HT1080 (cell line): ENCODE data around the gene RANBP17. TPM values are rescaled to one million over a fixed set of nuclear protein-coding genes. Genes with fewer than 3 reads are reported as not detected.
A peak's percentile ranks its signal among the peaks of the same experiment; 100 is the strongest.

Experiments used
- DNase-seq: peaks from one replicate; pipeline ENCODE4 v3.0.0-alpha.2; 2015; ENCODE audit warnings: low read depth
- total RNA-seq: library from RNA; depleted of rRNA; stranded (reverse); fragments of >200 nt; shearing (Covaris generic); gene quantifications from 2 replicates; pipeline ENCODE4 v1.2.3, GENCODE V29; 2014

RANBP17 gene
- total RNA-seq, 1 experiment from 2014 or later: 8.4 TPM

- no peak for DNase-seq
Observed at GRCh38 chr5:171080186-171080938, 218.5 kb downstream of the RANBP17 start.

GRCh38 chr5:171081319-171081718 lies 219.5 kb downstream of the RANBP17 start:
- DNase-seq: no peak

- DNase-seq: peak; percentile 69
Observed at GRCh38 chr5:171092194-171092593, 230.4 kb downstream of the RANBP17 start.

- no peak for DNase-seq
Observed at GRCh38 chr5:171093598-171093997, 231.8 kb downstream of the RANBP17 start.

GRCh38 chr5:171094356-171094755 lies 232.5 kb downstream of the RANBP17 start:
- no peak for DNase-seq

GRCh38 chr5:171102877-171103610 lies 241.2 kb downstream of the RANBP17 start:
- no peak for DNase-seq

- DNase-seq: no peak
Observed at GRCh38 chr5:171107669-171108068, 245.9 kb downstream of the RANBP17 start.

- no peak for DNase-seq
Observed at GRCh38 chr5:171115519-171115918, 253.7 kb downstream of the RANBP17 start.

- DNase-seq: no peak
Observed at GRCh38 chr5:171116719-171117118, 254.9 kb downstream of the RANBP17 start.

- DNase-seq: no peak
Observed at GRCh38 chr5:171120986-171121622, 259.3 kb downstream of the RANBP17 start.

- DNase-seq: no peak
Observed at GRCh38 chr5:171121638-171122037, 259.8 kb downstream of the RANBP17 start.

- DNase-seq: peak; percentile 36
Observed at GRCh38 chr5:171122372-171122771, 260.6 kb downstream of the RANBP17 start.

- DNase-seq: no peak
Observed at GRCh38 chr5:171123417-171123816, 261.6 kb downstream of the RANBP17 start.

GRCh38 chr5:171127314-171127713 lies 265.5 kb downstream of the RANBP17 start:
- no peak for DNase-seq

GRCh38 chr5:171128136-171128535 lies 266.3 kb downstream of the RANBP17 start:
- no peak for DNase-seq

- DNase-seq: no peak
Observed at GRCh38 chr5:171129308-171129707, 267.5 kb downstream of the RANBP17 start.

GRCh38 chr5:171131497-171131896 lies 269.7 kb downstream of the RANBP17 start:
- no peak for DNase-seq

- DNase-seq: peak; percentile 48
Observed at GRCh38 chr5:171137768-171138525, 276.1 kb downstream of the RANBP17 start.

GRCh38 chr5:171139227-171139626 lies 277.4 kb downstream of the RANBP17 start:
- no peak for DNase-seq

- DNase-seq: no peak
Observed at GRCh38 chr5:171142617-171143016, 280.8 kb downstream of the RANBP17 start.

- no peak for DNase-seq
Observed at GRCh38 chr5:171143171-171143570, 281.4 kb downstream of the RANBP17 start.

GRCh38 chr5:171143926-171144325 lies 282.1 kb downstream of the RANBP17 start:
- no peak for DNase-seq
